GM12878 (cell line): ENCODE results near the gene GTF2B. TPM values are rescaled to one million over a fixed set of nuclear protein-coding genes. Genes with fewer than 3 reads are reported as not detected.
A peak's percentile ranks its signal among the peaks of the same experiment; 100 is the strongest.

Experiments used
- ATAC-seq: fragments of 200-7000 bp; cut with Tn5 transposase; 3 replicates; pipeline ENCODE4 v1.9.1; 2020; ENCODE audit warnings: mild to moderate bottlenecking, moderate library complexity
- BruUV-seq: library from RNA; stranded (reverse); fragments of 400-500 nt; replicated peaks from 2 replicates; lab custom pipeline; 2021; lab: Mats Ljungman, UMichigan
- CTCF ChIA-PET: fragments of 300-600 bp; sonication (Branson Sonifier 250); formaldehyde crosslinking; extraction: SDS; loops from one replicate; lab custom pipeline; 2021; ENCODE audit warnings: inconsistent platforms; lab: Yijun Ruan, JAX
- POLR2A ChIA-PET: fragments of 350-600 bp; formaldehyde crosslinking; extraction: SDS; loops from one replicate; lab custom pipeline; 2021; ENCODE audit warnings: inconsistent platforms; lab: Charles Lee
- RAD21 ChIA-PET: fragments of 300-600 bp; sonication (Branson Sonifier 250); formaldehyde crosslinking; loops from one replicate; lab custom pipeline; 2023; ENCODE audit warnings: antibody characterized with exemption; ENCODE audit not compliant: unreplicated experiment; lab: Charles Lee
- SMC1A ChIA-PET: fragments of 300-600 bp; sonication (Branson Sonifier 250); formaldehyde crosslinking; loops from one replicate; lab custom pipeline; 2023; ENCODE audit not compliant: unreplicated experiment, uncharacterized antibody; lab: Charles Lee
- DNase-seq: peaks from one replicate; pipeline ENCODE4 v3.0.0-alpha.2; 2011; ENCODE audit warnings: low read depth, low spot score
- FAIRE-seq: peaks from 3 replicates; lab custom pipeline; 2011; peaks lifted over from hg19 to GRCh38; lab: Jason Lieb, UNC
- H2AFZ ChIP-seq: 2 replicates; pipeline ENCODE4 v1.6.0; 2011; ENCODE audit warnings: low read depth, low read length, control low read depth; ENCODE audit not compliant: control insufficient read depth
- H3K27ac ChIP-seq: 2 replicates; pipeline ENCODE4 v1.5.1; 2011; ENCODE audit warnings: control low read depth; ENCODE audit not compliant: control insufficient read depth, insufficient read depth
- H3K27me3 ChIP-seq, 2 experiments: replicated peaks in 1 of 2; 2 replicates each; pipeline versions ENCODE4 v1.6.0 to v1.6.1; 2011; ENCODE audit warnings: low read length in 1 of 2; ENCODE audit not compliant: control insufficient read depth in 2 of 2, insufficient read depth in 2 of 2
- H3K36me3 ChIP-seq, 2 experiments: 2 replicates each; pipeline ENCODE4 v1.5.1; 2011; ENCODE audit warnings: low read length in 1 of 2; ENCODE audit not compliant: control insufficient read depth in 2 of 2, insufficient read depth in 2 of 2
- H3K4me1 ChIP-seq: 2 replicates; pipeline ENCODE4 v1.6.1; 2011; ENCODE audit warnings: mild to moderate bottlenecking, low read length, moderate library complexity, mixed read lengths; ENCODE audit not compliant: control insufficient read depth, insufficient read depth
- H3K4me2 ChIP-seq: 2 replicates; pipeline ENCODE4 v1.6.0; 2011; ENCODE audit warnings: control low read depth; ENCODE audit not compliant: control insufficient read depth, insufficient read depth
- H3K4me3 ChIP-seq: fragments of 200-600 bp; sonication (generic); 2 replicates; pipeline ENCODE4 v1.5.1; 2016
- H3K79me2 ChIP-seq: 2 replicates; pipeline ENCODE4 v1.6.0; 2011; ENCODE audit warnings: low read length; ENCODE audit not compliant: control insufficient read depth, insufficient read depth
- H3K9ac ChIP-seq: 2 replicates; pipeline ENCODE4 v1.8.0; 2011; ENCODE audit warnings: low read length, control low read depth, mixed read lengths; ENCODE audit not compliant: control insufficient read depth, insufficient read depth
- H3K9me3 ChIP-seq: replicated peaks from 3 replicates; pipeline ENCODE4 v1.5.1; 2011; ENCODE audit warnings: mild to moderate bottlenecking, low read length; ENCODE audit not compliant: control insufficient read depth, insufficient read depth
- H4K20me1 ChIP-seq: 2 replicates; pipeline ENCODE4 v1.6.0; 2011; ENCODE audit not compliant: control insufficient read depth, insufficient read depth
- CBX5 ChIP-seq: sonication (generic); IDR thresholded peaks from 2 replicates; pipeline ENCODE4 v1.6.1; 2016; ENCODE audit warnings: low read depth, moderate library complexity, mild to moderate bottlenecking, inconsistent platforms
- EP300 ChIP-seq, 2 experiments: fragments of 150-350 bp in 1 of 2; IDR thresholded peaks; 2 replicates each; pipeline ENCODE4 v1.6.1; 2011 to 2012; ENCODE audit warnings: low read depth in 2 of 2, low read length in 2 of 2, borderline replicate concordance in 1 of 2, improper control_type of control experiment in 1 of 2, inconsistent platforms in 1 of 2; ENCODE audit not compliant: control insufficient read depth in 1 of 2
- HDAC2 ChIP-seq: fragments of 200-600 bp; sonication (generic); IDR thresholded peaks from 2 replicates; pipeline ENCODE4 v1.6.1; 2017
- NFYB ChIP-seq: IDR thresholded peaks from 2 replicates; pipeline ENCODE4 v1.6.1; 2011; ENCODE audit warnings: low read depth, mild to moderate bottlenecking, low read length, improper control_type of control experiment, moderate library complexity; ENCODE audit not compliant: insufficient read depth
- RB1 ChIP-seq: fragments of 450-650 bp; formaldehyde crosslinking; IDR thresholded peaks from 2 replicates; pipeline ENCODE4 v1.6.1; 2017; ENCODE audit warnings: mild to moderate bottlenecking, borderline replicate concordance
- WGBS: methylation state at CpG from one replicate; pipeline ENCODE4 v1.1.6; 2016; ENCODE audit warnings: low lambda C conversion rate; ENCODE audit not compliant: insufficient replicate concordance, insufficient coverage; ENCODE audit errors: missing lambda C conversion rate; 5-methylcytosine and 5-hydroxymethylcytosine counted together
- in situ Hi-C: fragments of 300-500 bp; cut with MboI; formaldehyde crosslinking; loops from 9 replicates; pipeline ENCODE4 v1.14.3; 2018; ENCODE audit warnings: mixed read lengths
- intact Hi-C: fragments of 100-400 bp; cut with micrococcal nuclease; formaldehyde crosslinking; loops from one replicate; pipeline ENCODE4 v1.14.2; 2022; ENCODE audit not compliant: unreplicated experiment
- polyA plus RNA-seq, 11 experiments: library from polyadenylated mRNA; depleted of rRNA in 4 of 11; unstranded in 6 of 11; stranded (reverse) in 5 of 11; fragments of >200 nt; fragmentation: Nextera tagmentation in 4 of 11; fragmentation: Illumina TruSeq in 1 of 11; extraction: Ambion mirVana in 4 of 11; extraction: Trizol in 1 of 11; gene quantifications; 1 replicate in 1 of 11; 2 replicates in 10 of 11; pipeline versions ENCODE4 v1.2.1 to v1.2.3, GENCODE V29; 2011 to 2016; ENCODE audit warnings: inconsistent platforms in 2 of 11, missing spikeins in 2 of 11, low read depth in 1 of 11
- total RNA-seq, 4 experiments: library from RNA; depleted of rRNA in 3 of 4; stranded (reverse); fragments of >200 nt in 3 of 4; fragmentation: Illumina TruSeq in 1 of 4; extraction: Trizol in 1 of 4; gene quantifications; 2 replicates each; pipeline versions ENCODE4 v1.2.1 to v1.2.3, GENCODE V29; 2013 to 2021

Gene GTF2B
- total and polyA plus RNA-seq, 10 of the 15 experiments (the other 5 are each of a cell fraction or from before 2014, with no cell fraction given), result 27.9 to 79.7 (median 59.5) TPM

GRCh38 chr1:88897070-88897730, 5.8 kb upstream of the GTF2B start:
- Histone ChIP-seq H3K4me3 (no peak overlapping the region), H3K4me1 (no peaks in the 10 kb centered on the region), H3K79me2 (no peaks in the 10 kb centered on the region), H3K27ac (no peak overlapping the region), H3K27me3 (no peaks in the 10 kb centered on the region), H3K9me3 (no peaks in the 10 kb centered on the region), H3K4me2 (no peak overlapping the region), H4K20me1 (no peaks in the 10 kb centered on the region), H2AFZ (no peak overlapping the region), H3K9ac (no peak overlapping the region), H3K36me3 (no peaks in the 10 kb centered on the region)
- no peak for TF ChIP-seq RB1
- intact Hi-C loops, result no loop called here
- SMC1A ChIA-PET, result interaction anchor here (1.3 kb wide), 1 partner anchor 9 kb away, joined by 3 read pairs; no protein-coding TSS in a partner anchor
- CTCF ChIA-PET, result no interaction called here
- DNase-seq (no peak), FAIRE-seq (no peak), ATAC-seq (no peak)
- in situ Hi-C loops, result no loop called here
- no TSS peak for BruUV-seq
- WGBS, result 45% methylated on average over 4 of the region's 4 CpGs
- RAD21 ChIA-PET, result no interaction called here
- POLR2A ChIA-PET, result no interaction called here

DNA sequence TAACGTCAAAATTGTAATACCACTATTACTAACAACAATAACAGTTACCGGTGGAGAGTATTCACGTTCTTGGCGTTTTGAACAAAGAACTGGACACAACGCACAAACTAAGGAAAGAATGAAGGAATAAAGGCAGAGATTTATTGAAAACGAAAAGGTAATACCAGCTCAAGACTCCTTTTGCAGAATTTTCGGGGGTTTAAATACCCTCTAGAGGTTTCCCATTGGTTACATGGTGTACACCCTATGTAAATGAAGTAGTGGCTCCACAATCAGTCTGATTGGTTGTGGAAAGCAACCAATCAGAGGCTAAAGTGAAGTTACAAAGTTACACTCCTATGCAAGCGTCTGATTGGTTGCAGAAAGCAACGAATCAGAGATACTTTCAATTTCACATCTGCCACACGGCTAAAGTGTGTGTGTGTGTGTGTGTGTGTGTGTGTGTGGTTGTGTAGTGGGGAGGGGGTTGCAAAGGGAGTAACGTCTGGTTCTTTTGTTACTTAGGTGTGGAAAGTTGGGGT, 1.1 kb upstream of the GTF2B start:
- ChIA-PET SMC1A (no interaction called here), CTCF (interaction anchor here (0.8 to 0.9 kb wide), 2 partner anchors 10 to 15 kb away, joined by 3 read pairs; no protein-coding TSS in a partner anchor), POLR2A (no interaction called here), RAD21 (no interaction called here)
- Histone ChIP-seq H3K9me3 (no peaks in the 10 kb centered on the region), H4K20me1 (no peaks in the 10 kb centered on the region), H3K4me2 (peak overlapping the region; percentile 69), H3K27me3 (no peaks in the 10 kb centered on the region), H3K4me1 (peaks cover 2% of the 10 kb centered on the region; the same call in 1 of the 2 replicates), H3K79me2 (peaks cover 42% of the 10 kb centered on the region), H3K4me3 (0 out of 2 replicates have a peak overlapping the region, but pooled peaks have one; percentile 97), H3K9ac (no peak overlapping the region), H3K27ac (no peak overlapping the region), H3K36me3 (no peaks in the 10 kb centered on the region; a peak in 1 of 4 replicates), H2AFZ (peak overlapping the region; percentile 81)
- WGBS, result 89% methylated on average over 11 of the region's 11 CpGs
- no TSS peak for BruUV-seq
- ATAC-seq, result no peak
- in situ Hi-C loops, result no loop called here
- DNase-seq, result no peak
- intact Hi-C loops, result no loop called here
- TF ChIP-seq HDAC2 (no peak), CBX5 (no peak), EP300 (IDR thresholded peaks at IDR 0.05; ENCODE audit: borderline replicate concordance in 1 of 2, control insufficient read depth in 1 of 2, low read depth in 2 of 2, low read length in 2 of 2) (no peak), NFYB (peak; percentile 43; the same call in 1 of the 2 replicates)
- FAIRE-seq, result no peak
